Fibroblast of skin of back (primary cell): ENCODE measurements around the gene MPP3.

Experiments
- DNase-seq: peaks from one replicate; pipeline ENCODE4 v3.0.0-alpha.2; 2013

Gene MPP3

DNA sequence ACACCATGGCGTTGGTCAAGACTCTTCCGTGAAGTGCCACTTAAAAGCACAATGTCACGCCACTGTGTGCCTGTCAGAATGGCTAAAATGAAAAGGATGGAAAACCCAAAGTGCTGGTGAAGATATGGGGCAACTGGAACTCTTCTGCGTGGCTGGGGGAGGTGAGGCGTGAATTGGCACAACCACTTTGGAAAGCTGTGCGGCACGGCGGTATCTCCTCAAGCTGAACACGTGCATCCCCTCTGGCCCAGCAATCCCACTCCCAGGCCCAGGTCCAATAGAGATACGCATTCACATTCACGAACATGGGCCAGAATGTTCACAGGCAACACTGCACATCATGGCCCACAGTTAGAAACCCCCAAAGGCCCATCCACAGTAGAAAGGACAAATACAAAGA, 63.1 kb downstream of the MPP3 start:
- DNase-seq = no peak

DNA sequence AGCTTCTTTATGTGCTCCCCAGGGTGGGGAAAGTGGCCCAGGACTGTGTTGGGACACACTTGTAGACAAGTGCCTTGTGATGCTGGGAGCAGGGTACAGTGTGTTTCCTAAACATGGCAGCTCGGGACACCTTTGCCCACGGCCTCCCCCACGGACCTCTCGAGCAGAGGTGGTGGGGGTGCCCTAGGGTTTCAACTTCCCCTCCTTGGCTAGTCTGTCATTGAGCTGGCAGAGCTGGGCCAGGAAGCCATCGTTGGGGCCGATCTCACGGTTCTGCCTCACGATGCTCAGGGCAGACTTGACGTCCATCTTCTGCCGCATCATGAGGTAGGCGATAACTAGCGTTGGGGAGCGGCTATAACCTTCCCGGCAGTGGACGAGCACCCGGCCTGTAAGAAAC, 63.5 kb downstream of the MPP3 start:
- DNase-seq = no peak

DNA sequence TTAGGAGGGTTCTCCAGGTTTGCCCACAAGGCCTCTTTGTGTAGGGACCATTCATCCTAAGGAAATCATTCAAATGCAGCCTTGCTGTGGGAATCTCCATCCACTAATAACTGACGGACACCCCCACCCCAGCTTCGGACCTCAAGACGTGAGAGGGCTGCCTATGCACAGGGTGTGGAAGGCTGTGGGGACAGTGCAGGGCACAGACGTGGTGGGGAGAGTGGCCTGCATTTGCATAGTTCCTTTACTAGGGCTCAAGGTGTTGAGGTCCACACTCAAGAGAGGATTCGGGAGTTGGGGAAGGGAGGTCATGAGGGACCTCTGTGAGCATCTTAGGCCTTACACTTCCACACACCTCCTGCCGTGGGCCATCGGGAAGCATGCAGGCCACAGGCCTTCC, 64.0 kb downstream of the MPP3 start:
- no peak for DNase-seq

DNA sequence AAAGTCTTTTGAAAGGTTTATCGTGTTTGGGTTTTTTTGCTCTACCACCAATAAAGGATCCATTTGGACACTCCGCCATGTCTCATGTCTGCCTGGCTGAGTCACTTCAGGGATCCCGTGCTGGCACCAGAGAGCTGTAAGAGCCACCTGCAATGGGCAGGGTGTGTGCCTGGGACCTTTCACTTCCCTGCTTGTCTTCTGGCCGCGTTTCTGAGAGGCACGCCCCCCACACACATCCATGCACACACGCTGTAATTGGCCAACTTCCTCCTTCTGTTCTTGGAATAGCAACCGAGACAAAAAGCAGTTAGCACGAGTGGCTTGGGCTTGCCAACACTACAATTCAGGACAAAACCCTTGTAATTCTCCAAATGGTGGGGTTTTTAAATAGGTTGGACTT, 64.6 kb downstream of the MPP3 start:
- no peak for DNase-seq

DNA sequence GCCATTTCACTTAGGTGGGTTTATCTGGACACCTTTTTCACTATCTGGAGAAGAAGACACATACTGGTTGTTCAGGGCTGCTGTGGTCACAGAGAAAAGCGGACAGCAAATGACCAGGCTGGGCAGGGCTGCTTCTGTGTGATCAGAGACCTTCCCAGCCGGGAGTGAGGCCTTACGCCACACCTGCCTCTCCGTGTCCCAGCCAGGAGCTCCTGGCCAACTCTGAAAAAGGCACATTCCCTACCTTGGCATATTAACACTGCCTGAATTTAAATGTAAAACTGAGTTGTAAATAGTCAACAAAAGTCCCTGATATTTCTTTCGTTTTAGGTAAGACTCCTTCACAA, 65.3 kb downstream of the MPP3 start:
- DNase-seq = no peak

DNA sequence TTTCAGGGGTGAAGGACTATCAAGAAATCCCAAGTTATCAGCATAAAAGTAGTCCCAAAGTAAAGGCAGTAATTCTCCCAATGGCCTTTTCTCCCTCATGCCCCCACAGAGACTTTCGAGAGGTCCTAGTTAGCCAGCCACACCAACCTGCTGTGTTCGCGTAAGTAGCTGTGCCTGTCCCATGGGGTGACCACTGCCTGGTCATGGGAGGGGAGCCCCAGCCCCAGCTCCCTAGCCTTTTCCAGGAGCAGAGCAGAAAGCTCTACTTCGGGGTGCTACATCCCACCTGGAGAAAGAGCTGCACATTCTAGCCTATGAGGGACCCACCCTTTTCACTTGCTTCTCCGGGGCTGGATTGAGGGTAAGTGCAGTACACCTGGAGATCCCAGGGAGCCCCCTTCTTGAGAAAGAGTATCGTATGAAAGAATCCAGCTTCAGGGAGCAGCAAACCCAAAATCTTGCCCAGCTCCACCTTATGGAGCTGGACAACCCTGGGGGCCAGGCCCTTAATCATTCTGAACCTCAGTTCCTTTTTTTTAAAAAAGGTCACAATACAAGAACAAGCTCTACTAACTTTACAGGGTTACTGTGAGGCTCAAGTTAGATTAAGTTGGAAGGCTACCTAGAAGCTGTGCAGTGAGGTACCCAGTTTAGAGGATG, 65.8 kb downstream of the MPP3 start:
- no peak for DNase-seq

DNA sequence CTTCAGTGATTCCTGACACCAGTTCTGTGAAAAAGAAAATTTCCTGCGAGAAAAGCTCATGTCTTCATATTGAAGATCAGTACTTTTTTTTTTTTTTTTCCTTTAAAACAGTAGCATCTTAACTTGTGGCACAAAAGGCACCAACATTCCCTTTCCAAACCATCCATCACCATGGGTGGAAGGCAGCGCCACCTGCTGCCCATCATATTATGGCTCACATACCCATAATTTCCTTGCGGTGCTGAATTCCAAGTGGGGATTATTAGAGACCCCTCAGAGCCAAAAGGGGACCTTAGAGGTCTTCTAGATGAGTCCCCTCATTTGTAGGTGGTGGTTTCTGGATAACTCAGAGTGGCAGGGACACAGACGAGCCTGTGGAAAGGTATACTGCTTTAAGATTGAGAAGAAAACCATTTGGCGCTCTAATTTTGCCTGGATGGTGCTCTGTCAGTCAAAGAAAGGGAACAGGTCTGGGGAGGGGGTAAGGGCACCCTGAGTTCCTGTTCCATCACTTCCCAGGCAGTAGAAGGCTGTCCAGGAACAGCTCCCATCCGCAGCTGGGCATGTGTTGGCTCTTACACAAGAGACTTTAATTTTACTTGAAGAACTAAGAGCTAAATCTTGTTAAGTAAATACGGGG, 66.4 kb downstream of the MPP3 start:
- DNase-seq = peak; percentile 54

DNA sequence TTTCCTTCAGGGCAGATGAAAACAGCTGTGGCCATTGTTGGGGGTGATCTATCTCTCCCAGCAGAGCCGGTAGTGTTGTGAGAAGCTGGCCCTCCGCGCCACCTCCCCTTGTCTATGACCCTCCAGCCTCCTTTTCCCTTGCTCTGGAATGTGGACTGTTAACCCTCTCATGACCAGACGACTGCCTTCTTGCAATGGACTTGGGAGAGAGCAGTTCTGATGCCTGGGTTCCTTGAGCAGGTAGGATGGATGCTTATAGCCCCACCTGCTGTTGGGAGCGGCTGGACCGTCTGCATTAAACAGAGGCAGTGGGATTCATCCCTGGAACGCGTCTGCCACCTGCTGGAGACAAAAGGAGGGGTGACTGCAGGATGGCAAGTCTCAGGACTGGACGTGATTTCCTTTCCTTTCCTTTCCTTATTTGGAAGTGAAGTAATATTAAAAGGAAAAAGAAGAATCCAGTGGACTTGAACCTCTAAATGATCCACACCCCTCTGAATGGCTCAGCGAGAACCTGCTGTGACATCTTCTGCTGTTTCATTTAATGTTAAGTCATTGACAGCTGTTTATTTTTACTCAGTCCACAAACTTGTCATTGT, 72.6 kb downstream of the MPP3 start:
- DNase-seq = peak; percentile 87

DNA sequence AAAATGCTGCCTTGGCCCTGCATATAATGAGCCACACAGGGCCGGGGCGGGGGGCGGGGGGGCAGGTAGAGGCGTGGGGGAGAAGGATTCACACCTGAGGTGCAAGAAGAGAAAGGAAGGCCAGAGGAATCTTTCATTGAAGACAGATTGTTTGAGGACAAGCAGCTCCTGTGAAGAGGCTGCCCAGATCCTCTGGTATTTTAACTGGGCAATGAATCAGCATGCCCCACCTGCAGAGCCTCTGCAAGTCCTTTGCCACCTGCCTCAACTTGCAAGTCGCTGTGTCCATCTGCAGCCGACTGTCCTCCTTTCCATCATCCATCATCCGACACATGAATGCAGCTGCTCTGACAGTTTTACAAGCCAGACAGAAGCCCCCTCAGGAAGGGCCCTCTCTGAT, 73.1 kb downstream of the MPP3 start:
- DNase-seq = no peak

DNA sequence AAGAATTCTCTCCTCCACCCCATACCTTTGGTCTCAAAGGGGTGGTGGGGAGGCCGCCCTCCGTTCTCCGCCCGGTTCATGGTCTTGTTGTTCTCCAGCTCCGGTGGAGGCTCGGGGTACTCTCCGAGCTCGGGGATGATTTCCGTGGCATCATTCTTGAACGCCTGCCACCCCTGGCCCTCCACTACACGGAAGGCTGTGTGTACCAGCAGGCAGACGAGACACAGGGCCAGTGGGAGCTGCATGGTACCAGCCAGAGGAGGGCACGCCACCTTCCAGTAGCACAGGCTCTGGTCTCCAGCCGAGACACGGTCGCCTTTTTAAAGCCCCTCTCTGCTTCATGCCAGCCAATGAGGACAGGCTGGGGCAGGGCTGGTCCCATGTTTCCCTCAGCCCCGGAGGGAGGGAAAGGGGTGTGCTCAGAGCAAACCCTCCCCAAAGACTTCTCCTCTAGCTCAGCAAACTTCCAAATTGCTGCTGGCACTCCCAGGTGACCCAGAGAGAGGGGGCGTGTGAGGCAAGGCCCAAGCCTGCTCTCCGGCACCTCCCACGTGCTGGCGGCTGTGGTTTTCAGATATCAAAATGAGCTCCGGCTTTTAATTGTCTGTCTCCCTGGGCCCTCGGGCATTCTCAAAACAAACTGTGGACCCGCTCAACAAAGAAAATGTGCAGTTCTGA, 74.3 kb downstream of the MPP3 start, which contains the start of gene SOST:
SOST (minus strand) TSS at position 295 of the 678 bp plus-strand sequence; CDS start at position 245, 50 bp downstream.
- no peak for DNase-seq

DNA sequence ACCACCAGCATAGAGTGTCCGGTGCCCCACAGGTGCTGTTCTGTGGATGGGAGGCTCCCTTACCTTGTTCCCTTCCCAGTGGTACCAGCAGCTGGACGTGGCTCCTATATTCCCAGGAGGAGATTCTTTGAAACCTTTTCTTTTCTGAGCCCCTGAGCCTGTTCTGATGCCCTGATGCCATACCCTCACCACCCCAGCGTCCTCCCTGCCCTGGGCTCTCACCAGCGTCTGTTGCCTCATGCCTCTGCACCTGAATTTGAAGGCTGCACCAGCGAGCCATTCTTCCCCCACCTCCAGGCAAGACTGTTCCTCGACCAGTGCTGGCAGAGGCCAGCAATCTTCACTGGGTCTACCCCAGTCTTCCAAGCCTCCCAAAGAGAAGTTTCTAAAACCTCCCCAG, 74.9 kb downstream of the MPP3 start:
- DNase-seq = no peak

DNA sequence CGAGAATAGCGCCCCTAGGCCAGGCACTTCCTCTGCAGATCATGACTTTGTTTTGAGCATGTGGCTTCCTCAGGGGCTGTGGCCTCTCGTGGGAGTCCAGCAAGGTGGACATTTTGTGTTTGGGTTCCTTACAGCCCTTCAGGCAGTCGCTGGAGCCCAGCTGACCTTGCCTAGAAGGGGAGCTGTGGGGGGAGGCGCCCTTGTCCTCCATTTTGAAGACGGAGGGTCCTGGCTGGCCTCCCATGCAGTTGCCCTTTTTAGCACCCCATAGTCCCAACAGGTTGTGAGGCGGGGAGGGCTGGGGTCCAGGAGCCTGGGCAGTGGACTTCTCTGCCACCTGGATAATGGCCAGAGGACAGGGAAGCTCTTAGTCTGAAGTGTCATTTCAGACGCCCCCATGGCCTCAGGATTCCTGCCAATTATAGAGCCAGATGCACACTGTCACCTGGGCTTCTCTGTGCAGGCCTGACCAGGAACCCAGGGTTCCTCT, 75.7 kb downstream of the MPP3 start:
- DNase-seq = no peak

DNA sequence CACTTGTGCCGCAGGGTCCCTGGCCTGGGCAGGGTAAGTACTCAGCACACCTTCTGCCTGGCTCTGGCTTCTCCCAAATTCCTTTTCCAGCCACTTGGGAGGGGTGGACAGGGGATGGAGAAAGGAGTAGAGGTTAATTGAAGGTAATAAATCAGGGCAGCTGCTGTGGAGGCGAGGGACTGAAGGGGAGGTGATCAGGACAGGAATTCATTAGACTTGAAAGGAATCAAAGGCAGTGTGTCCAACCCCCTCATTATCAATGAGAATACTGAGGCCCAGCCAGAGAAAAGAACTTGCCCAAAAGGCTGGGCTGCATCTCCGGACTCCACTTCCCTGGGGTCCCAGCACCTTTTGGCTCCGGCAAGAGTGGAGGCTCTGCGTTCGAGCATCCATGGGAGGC, 76.7 kb downstream of the MPP3 start:
- DNase-seq = no peak

DNA sequence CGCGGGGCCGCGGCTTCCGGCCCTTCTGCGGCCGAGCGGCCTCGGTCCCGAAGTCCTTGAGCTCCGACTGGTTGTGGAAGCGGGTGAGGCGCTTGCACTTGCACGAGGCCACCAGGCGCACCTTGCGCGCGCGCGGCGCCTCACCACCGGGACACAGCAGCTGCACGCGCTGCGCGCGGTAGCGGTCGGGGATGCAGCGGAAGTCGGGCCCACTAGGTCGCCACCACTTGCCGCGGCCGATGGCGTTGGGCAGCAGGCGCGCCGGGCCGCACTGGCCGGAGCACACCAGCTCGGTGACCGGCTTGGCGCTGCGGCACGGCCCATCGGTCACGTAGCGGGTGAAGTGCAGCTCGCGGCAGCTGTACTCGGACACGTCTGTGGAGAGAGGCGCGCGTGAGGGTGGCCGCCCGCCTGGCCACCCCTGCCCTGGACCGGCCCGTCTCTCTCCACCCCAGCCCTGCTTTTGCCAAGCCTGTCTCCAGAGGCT, 77.5 kb downstream of the MPP3 start:
- peak; percentile 27 for DNase-seq

DNA sequence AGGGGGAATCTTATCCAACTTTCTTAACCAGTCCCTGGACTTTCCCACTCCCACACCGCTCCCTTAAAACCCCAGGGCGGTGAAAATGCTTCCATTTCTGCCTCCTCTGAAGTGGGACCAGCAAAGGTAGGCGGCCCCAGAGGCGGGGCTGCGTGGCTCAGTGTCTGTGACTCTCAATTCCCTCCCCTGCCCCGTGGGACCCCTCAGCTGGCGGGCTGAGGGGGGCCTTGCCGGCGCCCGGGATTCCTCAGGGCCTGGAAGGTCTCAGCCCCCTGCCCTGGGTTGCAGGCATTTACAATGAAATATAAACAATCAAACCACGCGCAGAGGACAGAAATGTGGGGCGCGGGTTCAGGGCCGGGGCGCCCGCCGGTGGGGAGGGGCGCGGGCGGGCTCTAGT, 78.0 kb downstream of the MPP3 start:
- DNase-seq = no peak

DNA sequence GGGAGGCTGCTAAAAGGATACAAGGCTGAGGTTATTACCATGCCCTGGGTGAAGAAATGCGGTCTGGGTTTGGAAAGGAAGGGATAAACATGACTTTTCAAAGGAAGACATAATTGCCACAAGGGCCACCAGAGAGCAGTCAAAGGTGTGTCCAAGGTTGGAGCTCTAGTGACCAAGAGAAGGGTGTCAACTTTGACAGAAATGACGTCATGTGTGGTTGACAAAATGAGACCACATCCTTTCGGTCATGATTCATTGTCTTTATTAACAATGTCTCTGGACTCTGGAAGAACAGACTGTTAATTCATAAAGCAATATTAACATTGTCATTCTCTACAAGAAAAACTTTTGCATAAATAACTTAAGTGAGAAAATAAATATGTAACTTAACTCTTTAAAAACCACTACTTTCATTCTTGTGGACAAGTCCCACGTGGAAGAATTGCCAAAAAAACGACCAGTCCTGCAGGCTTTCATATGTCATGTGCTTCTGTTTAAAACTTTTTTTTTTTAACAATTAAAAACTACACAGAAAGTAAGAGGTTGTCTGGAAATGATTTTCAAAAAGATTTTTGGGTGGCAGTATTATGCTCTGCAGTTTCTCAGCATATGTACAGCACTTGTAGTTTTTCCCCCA, 79.3 kb downstream of the MPP3 start:
- DNase-seq = peak; percentile 68
